ENCODE data around the gene LGI4.
A peak's percentile ranks its signal among the peaks of the same experiment; 100 is the strongest.
"Not testable (repeated sequence)": the region's sequence is repeated elsewhere in the genome, so short reads cannot be mapped to it uniquely, and the experiment has no call there.

LGI4 gene

GRCh38 chr19:35104361-35104760, 30.5 kb downstream of the LGI4 start:
- H3K4me2 ChIP-seq (ENCODE audit: insufficient read depth, low read length, poor library complexity, severe bottlenecking): no peak overlapping the region
- H3K9ac ChIP-seq (ENCODE audit: low read depth, low read length, poor library complexity): no peak overlapping the region
- no peak overlapping the region for H3K14ac ChIP-seq (ENCODE audit: low read length)
- H2BK120ac ChIP-seq (ENCODE audit: low read depth, low read length): no peak overlapping the region
- H2BK5ac ChIP-seq (ENCODE audit: low read length): no peak overlapping the region
- peak overlapping the region; percentile 53 for H2AK5ac ChIP-seq (ENCODE audit: low read depth, low read length)
- no peak overlapping the region for H4K8ac ChIP-seq (ENCODE audit: low read depth, low read length)
- H3K4ac ChIP-seq (ENCODE audit: low read length): no peak overlapping the region
- peaks cover 4% of the 10 kb centered on the region for H3K79me1 ChIP-seq (ENCODE audit: low read depth, low read length)
- no peak overlapping the region for H3K4me3 ChIP-seq (ENCODE audit: low read length in 2 of 2)
- H3K18ac ChIP-seq (ENCODE audit: low read length): peak overlapping the region; percentile 38
- no peak overlapping the region for H4K91ac ChIP-seq (ENCODE audit: low read depth, low read length, poor library complexity)
- H3K9me3 ChIP-seq (replicated peaks in 1 of 2; ENCODE audit: control insufficient read depth in 2 of 2, insufficient read depth in 1 of 2, low read depth in 1 of 2, low read length in 2 of 2): no peaks in the 10 kb centered on the region
- H3K4me1 ChIP-seq (ENCODE audit: control insufficient read depth in 2 of 2, insufficient read depth in 1 of 2, low read depth in 1 of 2, low read length in 2 of 2): peaks cover 0 to 7% of the 10 kb centered on the region in 2 donors
- no peak overlapping the region for H2BK15ac ChIP-seq (ENCODE audit: low read length)
- H2AFZ ChIP-seq (ENCODE audit: low read length): no peak overlapping the region
- H3K27ac ChIP-seq (replicated peaks; ENCODE audit: low read length): no peak overlapping the region
- H3K36me3 ChIP-seq (replicated peaks in 1 of 2; ENCODE audit: control insufficient read depth in 2 of 2, insufficient read depth in 2 of 2, low read length in 2 of 2): no peaks in the 10 kb centered on the region
- H2BK12ac ChIP-seq (ENCODE audit: low read length): peak overlapping the region; percentile 22
- DNase-seq (ENCODE audit: low spot score): no peak
- peak overlapping the region; percentile 65 for H3K23ac ChIP-seq (ENCODE audit: low read depth, low read length, poor library complexity)
- no CpG with 5 or more reads among the region's 11 CpGs for WGBS, 2 donors (ENCODE audit: extremely low coverage in 2 of 2, insufficient read length in 2 of 2, insufficient replicate concordance in 1 of 2)
- no peaks in the 10 kb centered on the region for H3K27me3 ChIP-seq (ENCODE audit: control insufficient read depth in 3 of 3, insufficient read depth in 3 of 3, low read depth in 1 of 3, low read length in 3 of 3)

DNA sequence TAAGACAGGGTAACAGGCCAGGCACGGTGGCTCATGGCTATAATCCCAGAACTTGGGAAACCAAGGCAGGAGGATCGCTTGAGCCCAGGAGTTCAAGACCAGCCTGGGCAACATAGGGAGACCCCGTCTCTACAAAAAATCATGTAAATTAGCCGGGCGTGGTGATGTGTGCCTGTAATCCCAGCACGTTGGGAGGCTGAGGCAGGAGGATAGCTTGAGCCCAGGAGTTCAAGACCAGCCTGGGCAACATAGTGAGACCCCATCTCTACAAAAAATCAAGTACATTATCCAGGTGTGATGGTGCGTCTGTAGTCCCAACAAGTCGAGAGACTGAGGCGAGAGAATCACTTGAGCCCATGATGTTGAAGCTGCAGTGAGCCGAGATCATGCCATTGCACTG, 31.2 kb downstream of the LGI4 start:
- not testable (repeated sequence) for H3K18ac ChIP-seq (ENCODE audit: low read length); DNase-seq (ENCODE audit: low spot score); H3K23ac ChIP-seq (ENCODE audit: low read depth, low read length, poor library complexity); H3K27me3 ChIP-seq (ENCODE audit: control insufficient read depth in 3 of 3, insufficient read depth in 3 of 3, low read depth in 1 of 3, low read length in 3 of 3); H3K14ac ChIP-seq (ENCODE audit: low read length); H4K91ac ChIP-seq (ENCODE audit: low read depth, low read length, poor library complexity); H2AFZ ChIP-seq (ENCODE audit: low read length); H2BK120ac ChIP-seq (ENCODE audit: low read depth, low read length); H3K36me3 ChIP-seq (replicated peaks in 1 of 2; ENCODE audit: control insufficient read depth in 2 of 2, insufficient read depth in 2 of 2, low read length in 2 of 2); H3K79me1 ChIP-seq (ENCODE audit: low read depth, low read length); H2BK12ac ChIP-seq (ENCODE audit: low read length); H3K4me2 ChIP-seq (ENCODE audit: insufficient read depth, low read length, poor library complexity, severe bottlenecking); H3K9me3 ChIP-seq (replicated peaks in 1 of 2; ENCODE audit: control insufficient read depth in 2 of 2, insufficient read depth in 1 of 2, low read depth in 1 of 2, low read length in 2 of 2); H4K8ac ChIP-seq (ENCODE audit: low read depth, low read length); H2BK15ac ChIP-seq (ENCODE audit: low read length); H3K9ac ChIP-seq (ENCODE audit: low read depth, low read length, poor library complexity); H3K4ac ChIP-seq (ENCODE audit: low read length); H2BK5ac ChIP-seq (ENCODE audit: low read length); H3K4me1 ChIP-seq (ENCODE audit: control insufficient read depth in 2 of 2, insufficient read depth in 1 of 2, low read depth in 1 of 2, low read length in 2 of 2); H3K27ac ChIP-seq (replicated peaks; ENCODE audit: low read length)
- H2AK5ac ChIP-seq (ENCODE audit: low read depth, low read length): peak overlapping the region; percentile 53
- no CpG with 5 or more reads among the region's 10 CpGs for WGBS, 2 donors (ENCODE audit: extremely low coverage in 2 of 2, insufficient read length in 2 of 2, insufficient replicate concordance in 1 of 2)
- peak overlapping the region in 1 of 2 donors; percentile 52 for H3K4me3 ChIP-seq (ENCODE audit: low read length in 2 of 2)

DNA sequence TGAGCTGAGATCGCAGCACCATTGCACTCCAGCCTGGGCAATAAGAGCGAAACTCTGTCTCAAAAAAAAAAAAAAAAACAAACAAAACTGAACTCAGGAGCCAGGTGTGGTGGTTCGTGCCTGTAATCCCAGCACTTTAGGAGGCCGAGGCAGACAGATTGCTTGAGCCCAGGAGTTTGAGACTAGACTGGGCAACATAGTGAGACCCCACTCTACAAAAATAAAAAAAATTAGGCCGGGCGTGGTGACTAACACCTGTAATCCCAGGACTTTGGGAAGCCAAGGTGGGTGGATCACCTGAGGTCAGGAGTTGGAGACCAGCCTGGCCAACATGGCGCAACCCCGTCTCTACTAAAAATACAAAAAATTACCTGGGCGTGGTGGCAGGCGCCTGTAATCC, 32.9 kb downstream of the LGI4 start:
- H3K4me2 ChIP-seq (ENCODE audit: insufficient read depth, low read length, poor library complexity, severe bottlenecking): not testable (repeated sequence)

DNA sequence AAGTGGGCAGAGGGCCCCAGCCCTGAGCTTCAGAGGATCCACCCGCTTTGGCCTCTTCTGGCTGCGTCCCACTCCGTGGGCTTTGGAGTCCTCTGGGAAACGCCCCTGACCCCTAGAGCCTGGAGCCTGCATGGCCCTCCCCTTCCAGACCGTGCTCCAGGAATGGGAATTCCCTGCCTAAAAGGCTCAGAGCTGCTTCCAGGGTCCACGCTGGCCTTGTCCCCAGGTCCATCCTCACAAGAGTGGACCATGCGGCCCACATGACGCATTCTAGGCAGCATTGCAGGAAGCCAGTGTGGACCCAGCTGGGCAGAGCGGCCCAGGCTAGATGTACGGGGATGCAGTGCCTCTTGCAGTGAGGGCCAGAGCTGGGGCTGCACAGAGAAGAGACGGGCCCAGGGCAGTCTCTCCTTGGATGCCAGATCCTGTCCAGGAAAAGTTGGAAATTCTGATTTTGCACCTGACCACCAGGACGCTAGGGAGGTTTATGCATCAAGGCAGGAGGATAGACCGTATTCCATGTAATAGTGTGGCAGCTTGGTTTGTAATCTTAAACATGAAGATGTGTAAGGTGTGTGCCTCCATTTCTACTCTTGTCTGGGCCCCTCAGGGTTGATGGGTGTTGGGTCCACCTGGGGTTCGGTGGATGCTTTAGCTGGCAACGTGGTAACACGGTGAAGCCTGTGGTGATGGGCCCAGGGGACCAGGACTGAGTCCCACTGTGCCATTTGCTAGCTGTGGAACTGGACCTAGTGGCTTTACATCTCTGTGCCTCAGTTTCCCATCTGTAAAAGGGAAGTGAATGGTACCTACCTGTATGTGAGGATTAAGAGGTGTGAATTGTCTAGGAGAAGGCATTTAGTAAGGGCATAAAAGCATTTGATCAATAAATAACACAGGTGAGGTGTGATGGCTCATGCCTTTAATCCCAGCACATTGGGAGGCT, 34.0 kb downstream of the LGI4 start:
- WGBS, 2 donors (ENCODE audit: extremely low coverage in 2 of 2, insufficient read length in 2 of 2, insufficient replicate concordance in 1 of 2): no CpG with 5 or more reads among the region's 16 CpGs
- Histone ChIP-seq H3K14ac (ENCODE audit: low read length) (no peak overlapping the region), H2AK5ac (ENCODE audit: low read depth, low read length) (no peak overlapping the region), H2BK120ac (ENCODE audit: low read depth, low read length) (no peak overlapping the region), H3K4me2 (ENCODE audit: insufficient read depth, low read length, poor library complexity, severe bottlenecking) (no peak overlapping the region), H4K8ac (ENCODE audit: low read depth, low read length) (peak overlapping the region; percentile 75), H2BK15ac (ENCODE audit: low read length) (peak overlapping the region; percentile 60), H4K91ac (ENCODE audit: low read depth, low read length, poor library complexity) (no peak overlapping the region), H3K27ac (replicated peaks; ENCODE audit: low read length) (no peak overlapping the region), H3K79me1 (ENCODE audit: low read depth, low read length) (peaks cover 4% of the 10 kb centered on the region), H2BK5ac (ENCODE audit: low read length) (no peak overlapping the region), H3K18ac (ENCODE audit: low read length) (peak overlapping the region; percentile 67), H2BK12ac (ENCODE audit: low read length) (no peak overlapping the region), H3K27me3 (ENCODE audit: control insufficient read depth in 3 of 3, insufficient read depth in 3 of 3, low read depth in 1 of 3, low read length in 3 of 3) (no peaks in the 10 kb centered on the region), H3K36me3 (replicated peaks in 1 of 2; ENCODE audit: control insufficient read depth in 2 of 2, insufficient read depth in 2 of 2, low read length in 2 of 2) (no peaks in the 10 kb centered on the region), H3K4me1 (ENCODE audit: control insufficient read depth in 2 of 2, insufficient read depth in 1 of 2, low read depth in 1 of 2, low read length in 2 of 2) (peaks cover 0 to 2% of the 10 kb centered on the region in 2 donors), H3K23ac (ENCODE audit: low read depth, low read length, poor library complexity) (no peak overlapping the region), H3K9me3 (replicated peaks in 1 of 2; ENCODE audit: control insufficient read depth in 2 of 2, insufficient read depth in 1 of 2, low read depth in 1 of 2, low read length in 2 of 2) (no peaks in the 10 kb centered on the region), H3K9ac (ENCODE audit: low read depth, low read length, poor library complexity) (peak overlapping the region; percentile 53), H3K4me3 (ENCODE audit: low read length in 2 of 2) (no peak overlapping the region), H2AFZ (ENCODE audit: low read length) (no peak overlapping the region), H3K4ac (ENCODE audit: low read length) (no peak overlapping the region)
- DNase-seq (ENCODE audit: low spot score): no peak

More for the DNA sequence above, 32.9 kb downstream of the LGI4 start:
- H2AFZ ChIP-seq (ENCODE audit: low read length); H2BK12ac ChIP-seq (ENCODE audit: low read length); H4K91ac ChIP-seq (ENCODE audit: low read depth, low read length, poor library complexity); H2BK15ac ChIP-seq (ENCODE audit: low read length); H3K18ac ChIP-seq (ENCODE audit: low read length); H3K9ac ChIP-seq (ENCODE audit: low read depth, low read length, poor library complexity); H3K4me1 ChIP-seq (ENCODE audit: control insufficient read depth in 2 of 2, insufficient read depth in 1 of 2, low read depth in 1 of 2, low read length in 2 of 2); DNase-seq (ENCODE audit: low spot score); H3K79me1 ChIP-seq (ENCODE audit: low read depth, low read length); H2BK5ac ChIP-seq (ENCODE audit: low read length); H3K9me3 ChIP-seq (replicated peaks in 1 of 2; ENCODE audit: control insufficient read depth in 2 of 2, insufficient read depth in 1 of 2, low read depth in 1 of 2, low read length in 2 of 2); H3K14ac ChIP-seq (ENCODE audit: low read length); H3K4ac ChIP-seq (ENCODE audit: low read length); H3K23ac ChIP-seq (ENCODE audit: low read depth, low read length, poor library complexity); H3K27ac ChIP-seq (replicated peaks; ENCODE audit: low read length); H3K4me3 ChIP-seq (ENCODE audit: low read length in 2 of 2); H2AK5ac ChIP-seq (ENCODE audit: low read depth, low read length); H2BK120ac ChIP-seq (ENCODE audit: low read depth, low read length); H3K27me3 ChIP-seq (ENCODE audit: control insufficient read depth in 3 of 3, insufficient read depth in 3 of 3, low read depth in 1 of 3, low read length in 3 of 3); H4K8ac ChIP-seq (ENCODE audit: low read depth, low read length); H3K36me3 ChIP-seq (replicated peaks in 1 of 2; ENCODE audit: control insufficient read depth in 2 of 2, insufficient read depth in 2 of 2, low read length in 2 of 2): not testable (repeated sequence)
- no CpG with 5 or more reads among the region's 10 CpGs for WGBS, 2 donors (ENCODE audit: extremely low coverage in 2 of 2, insufficient read length in 2 of 2, insufficient replicate concordance in 1 of 2)
